NB4 (cell line): ENCODE measurements around the gene CEP170B.

ENCODE experiments used
- CTCF ChIP-seq: IDR thresholded peaks from one replicate; pipeline ENCODE4 v1.5.1; 2012; ENCODE audit warnings: low read depth, low read length
- MYC ChIP-seq: IDR thresholded peaks from 2 replicates; pipeline ENCODE4 v1.6.1; 2011; ENCODE audit warnings: low read depth, low read length

GRCh38 chr14:104935955-104936354 is 70.9 kb downstream of the CEP170B start:
- TF ChIP-seq MYC (no peak), CTCF (no peak)
